ENCODE measurements around the gene ADGRA1.
"Not testable (repeated sequence)": the region's sequence is repeated elsewhere in the genome, so short reads cannot be mapped to it uniquely, and the experiment has no call there.

The ADGRA1 gene

GRCh38 chr10:133163889-133164815 lies 76.4 kb downstream of the ADGRA1 start:
- peak; percentile 63 for DNase-seq (ENCODE audit: low spot score)

GRCh38 chr10:133164816-133165555 lies 77.3 kb downstream of the ADGRA1 start:
- DNase-seq (ENCODE audit: low spot score) = peak; percentile 62

- DNase-seq (ENCODE audit: low spot score) = peak; percentile 49
Measured at GRCh38 chr10:133165556-133166503, 78.1 kb downstream of the ADGRA1 start.

- no peak for DNase-seq (ENCODE audit: low spot score)
Measured at GRCh38 chr10:133166504-133166827, 78.7 kb downstream of the ADGRA1 start.

GRCh38 chr10:133166828-133167692 lies 79.3 kb downstream of the ADGRA1 start:
- DNase-seq (ENCODE audit: low spot score) = peak; percentile 76

- DNase-seq (ENCODE audit: low spot score) = peak; percentile 61
Measured at GRCh38 chr10:133167693-133168616, 80.2 kb downstream of the ADGRA1 start.

- no peak for DNase-seq (ENCODE audit: low spot score)
Measured at GRCh38 chr10:133168617-133169031, 80.9 kb downstream of the ADGRA1 start.

- DNase-seq (ENCODE audit: low spot score) = no peak
Measured at GRCh38 chr10:133169173-133169947, 81.6 kb downstream of the ADGRA1 start.

- DNase-seq (ENCODE audit: low spot score) = no peak
Measured at GRCh38 chr10:133170092-133170491, 82.4 kb downstream of the ADGRA1 start.

GRCh38 chr10:133173860-133174640 lies 86.3 kb downstream of the ADGRA1 start:
- peak; percentile 37 for DNase-seq (ENCODE audit: low spot score)

- DNase-seq (ENCODE audit: low spot score) = peak; percentile 42
Measured at GRCh38 chr10:133174689-133175263, 87.1 kb downstream of the ADGRA1 start.

- DNase-seq (ENCODE audit: low spot score) = not testable (repeated sequence)
Measured at GRCh38 chr10:133175624-133176023, 87.9 kb downstream of the ADGRA1 start.

GRCh38 chr10:133176546-133176945 lies 88.8 kb downstream of the ADGRA1 start:
- DNase-seq (ENCODE audit: low spot score) = no peak

GRCh38 chr10:133177380-133178157 lies 89.8 kb downstream of the ADGRA1 start:
- DNase-seq (ENCODE audit: low spot score) = no peak

GRCh38 chr10:133178357-133179127 lies 90.8 kb downstream of the ADGRA1 start:
- no peak for DNase-seq (ENCODE audit: low spot score)

GRCh38 chr10:133179128-133179520 lies 91.4 kb downstream of the ADGRA1 start:
- DNase-seq (ENCODE audit: low spot score) = no peak

Data from left forelimb (tissue), 1 donor.